Testis (tissue), 3 donors: ENCODE data around the gene GRAMD1A. TPM values are rescaled to one million over a fixed set of nuclear protein-coding genes. Genes with fewer than 3 reads are reported as not detected.

ENCODE experiments used
- DNase-seq: peaks from one replicate; pipeline ENCODE4 v3.0.0-alpha.2; 2019
- H3K27ac ChIP-seq, 2 donors: fragments of 200-600 bp; sonication (generic); one replicate each; pipeline ENCODE4 v1.5.1; 2019
- H3K27me3 ChIP-seq: fragments of 200-600 bp; sonication (generic); one replicate; pipeline ENCODE4 v1.5.1; 2019
- H3K36me3 ChIP-seq: fragments of 200-600 bp; sonication (generic); one replicate; pipeline ENCODE4 v1.5.1; 2017; ENCODE audit warnings: low read depth; ENCODE audit errors: missing control alignments
- H3K4me1 ChIP-seq: fragments of 200-600 bp; sonication (generic); one replicate; pipeline ENCODE4 v1.5.1; 2019
- H3K4me3 ChIP-seq, 2 donors: fragments of 200-600 bp; sonication (generic); one replicate each; pipeline ENCODE4 v1.5.1; 2017 to 2019
- H3K9me3 ChIP-seq: fragments of 200-600 bp; sonication (generic); one replicate; pipeline ENCODE4 v1.5.1; 2017
- POLR2A ChIP-seq: fragments of 450-650 bp; IDR thresholded peaks from one replicate; pipeline ENCODE4 v1.6.1; 2017; ENCODE audit warnings: antibody characterized with exemption, mild to moderate bottlenecking, moderate library complexity
- WGBS, 2 donors: methylation state at CpG; one replicate each; pipeline ENCODE4 v1.1.5; 2018; 5-methylcytosine and 5-hydroxymethylcytosine counted together
- intact Hi-C: fragments of 100-400 bp; cut with DNase I; formaldehyde crosslinking; loops from one replicate; pipeline ENCODE4 v1.15.1; 2023; ENCODE audit warnings: low total_unique reads
- polyA plus RNA-seq: library from polyadenylated mRNA; stranded (reverse); fragments of 350-450 nt; fragmentation: Illumina TruSeq; extraction: RNeasy Lipid Tissue Mini Kit (QIAGEN cat#74804); gene quantifications from one replicate; pipeline ENCODE4 v1.2.3, GENCODE V29; 2014; ENCODE audit warnings: low read depth, low replicate concordance; ENCODE audit not compliant: insufficient read depth
- total RNA-seq, 2 donors: library from RNA; depleted of rRNA; stranded (reverse); fragments of >200 nt; gene quantifications; one replicate each; pipeline ENCODE4 v1.2.3, GENCODE V29; 2016
- TF ChIP-seq, protein P1 (sequence below), 3 experiments: fragments of 450-650 bp in 2 of 3; fragments of 200-600 bp in 1 of 3; sonication (generic) in 1 of 3; IDR thresholded peaks; one replicate each; pipeline ENCODE4 v1.5.1; 2016 to 2019; ENCODE audit warnings: antibody characterized with exemption in 3 of 3, mild to moderate bottlenecking in 2 of 3, moderate library complexity in 1 of 3

GRAMD1A gene
- total and polyA plus RNA-seq, 3 donors from 2014 or later, result 62.8 to 99.3 (median 92.4) TPM

- H3K27me3 ChIP-seq, result no peaks in the 10 kb centered on the region
- no peaks in the 10 kb centered on the region for H3K9me3 ChIP-seq
- intact Hi-C loops, result no loop called here
- 37 to 43% methylated on average over 7 of the region's 7 CpGs for WGBS, 2 donors
- no peak for TF ChIP-seq POLR2A
- TF ChIP-seq, protein P1, sequence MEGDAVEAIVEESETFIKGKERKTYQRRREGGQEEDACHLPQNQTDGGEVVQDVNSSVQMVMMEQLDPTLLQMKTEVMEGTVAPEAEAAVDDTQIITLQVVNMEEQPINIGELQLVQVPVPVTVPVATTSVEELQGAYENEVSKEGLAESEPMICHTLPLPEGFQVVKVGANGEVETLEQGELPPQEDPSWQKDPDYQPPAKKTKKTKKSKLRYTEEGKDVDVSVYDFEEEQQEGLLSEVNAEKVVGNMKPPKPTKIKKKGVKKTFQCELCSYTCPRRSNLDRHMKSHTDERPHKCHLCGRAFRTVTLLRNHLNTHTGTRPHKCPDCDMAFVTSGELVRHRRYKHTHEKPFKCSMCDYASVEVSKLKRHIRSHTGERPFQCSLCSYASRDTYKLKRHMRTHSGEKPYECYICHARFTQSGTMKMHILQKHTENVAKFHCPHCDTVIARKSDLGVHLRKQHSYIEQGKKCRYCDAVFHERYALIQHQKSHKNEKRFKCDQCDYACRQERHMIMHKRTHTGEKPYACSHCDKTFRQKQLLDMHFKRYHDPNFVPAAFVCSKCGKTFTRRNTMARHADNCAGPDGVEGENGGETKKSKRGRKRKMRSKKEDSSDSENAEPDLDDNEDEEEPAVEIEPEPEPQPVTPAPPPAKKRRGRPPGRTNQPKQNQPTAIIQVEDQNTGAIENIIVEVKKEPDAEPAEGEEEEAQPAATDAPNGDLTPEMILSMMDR (IDR thresholded peaks at IDR 0.05), result no peak
- H3K36me3 ChIP-seq, result no peaks in the 10 kb centered on the region
- H3K27ac ChIP-seq, result no peak overlapping the region
- no peak for DNase-seq
- H3K4me3 ChIP-seq, result no peak overlapping the region
- H3K4me1 ChIP-seq, result no peaks in the 10 kb centered on the region
Measured at GRCh38 chr19:34985249-34986022, 14.7 kb upstream of the GRAMD1A start.

GRCh38 chr19:34988119-34988518 is 12.0 kb upstream of the GRAMD1A start:
- Histone ChIP-seq H3K27me3 (no peaks in the 10 kb centered on the region), H3K9me3 (no peaks in the 10 kb centered on the region), H3K4me1 (no peaks in the 10 kb centered on the region), H3K4me3 (no peak overlapping the region), H3K36me3 (no peaks in the 10 kb centered on the region), H3K27ac (no peak overlapping the region)
- no peak for DNase-seq
- TF ChIP-seq, protein P1 (IDR thresholded peaks at IDR 0.05), result no peak
- no peak for TF ChIP-seq POLR2A
- intact Hi-C loops, result no loop called here
- WGBS, 2 donors, result 97 to 100% methylated on average over 1 of the region's 1 CpG

DNA sequence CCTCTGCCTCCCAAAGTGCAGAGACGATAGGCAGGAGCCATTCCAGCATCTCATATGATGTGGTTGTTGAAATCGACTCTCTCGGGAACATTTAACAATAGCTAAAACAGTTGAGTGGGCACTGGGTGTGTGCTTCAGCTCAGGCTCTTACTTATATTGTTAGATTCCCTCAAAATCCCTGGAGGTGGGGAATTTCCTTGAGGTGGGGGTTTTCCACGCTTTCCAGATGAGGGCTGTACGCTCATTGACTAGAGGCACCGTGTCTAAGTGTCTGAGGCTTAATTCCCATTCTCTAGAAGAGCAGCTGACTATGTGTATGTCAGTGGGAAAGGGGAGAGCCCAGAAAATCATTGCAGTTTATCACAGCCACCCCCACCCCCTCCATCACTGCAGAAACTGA is 10.8 kb upstream of the GRAMD1A start:
- intact Hi-C loops, result no loop called here
- H3K9me3 ChIP-seq, result no peaks in the 10 kb centered on the region
- no peak overlapping the region for H3K4me3 ChIP-seq
- no peaks in the 10 kb centered on the region for H3K27me3 ChIP-seq
- no peaks in the 10 kb centered on the region for H3K36me3 ChIP-seq
- 77 to 89% methylated on average over 6 of the region's 6 CpGs for WGBS, 2 donors
- DNase-seq, result no peak
- TF ChIP-seq POLR2A, result no peak
- TF ChIP-seq, protein P1 (IDR thresholded peaks at IDR 0.05), result no peak
- no peak overlapping the region for H3K27ac ChIP-seq
- H3K4me1 ChIP-seq, result peaks cover 2% of the 10 kb centered on the region

GRCh38 chr19:34990578-34991192 is 9.4 kb upstream of the GRAMD1A start:
- H3K36me3 ChIP-seq, result no peaks in the 10 kb centered on the region
- H3K4me1 ChIP-seq, result peaks cover 12% of the 10 kb centered on the region
- WGBS, 2 donors, result 80 to 82% methylated on average over 13 of the region's 13 CpGs
- H3K27me3 ChIP-seq, result no peaks in the 10 kb centered on the region
- H3K9me3 ChIP-seq, result no peaks in the 10 kb centered on the region
- TF ChIP-seq, protein P1 (IDR thresholded peaks at IDR 0.05), result no peak
- no peak for TF ChIP-seq POLR2A
- no peak overlapping the region for H3K27ac ChIP-seq
- H3K4me3 ChIP-seq, result no peak overlapping the region
- intact Hi-C loops, result no loop called here
- DNase-seq, result no peak
